Fibroblast of lung (primary cell): ENCODE data around the gene TP53BP2. TPM values are rescaled to one million over a fixed set of nuclear protein-coding genes. Genes with fewer than 3 reads are reported as not detected.

ENCODE experiments used
- DNase-seq, 2 donors: peaks; one replicate each; pipeline versions ENCODE4 v3.0.0 to v3.0.0-alpha.2; 2010; ENCODE audit warnings: low read depth in 2 of 2
- H2AFZ ChIP-seq: 2 replicates; pipeline ENCODE4 v1.5.1; 2012; ENCODE audit warnings: low read length, control low read depth, inconsistent platforms
- H3K27ac ChIP-seq: 2 replicates; pipeline ENCODE4 v1.5.1; 2011; ENCODE audit warnings: low read length, control low read depth; ENCODE audit not compliant: insufficient read depth
- H3K27me3 ChIP-seq: 2 replicates; pipeline ENCODE4 v1.5.1; 2011; ENCODE audit warnings: mild to moderate bottlenecking, low read length; ENCODE audit not compliant: control insufficient read depth, insufficient read depth
- H3K36me3 ChIP-seq: 2 replicates; pipeline ENCODE4 v1.5.1; 2011; ENCODE audit warnings: low read length; ENCODE audit not compliant: control insufficient read depth, insufficient read depth
- H3K4me1 ChIP-seq: 2 replicates; pipeline ENCODE4 v1.5.1; 2011; ENCODE audit warnings: low read length; ENCODE audit not compliant: control insufficient read depth, insufficient read depth; ENCODE audit errors: extremely low read depth
- H3K4me2 ChIP-seq: 2 replicates; pipeline ENCODE4 v1.5.1; 2011; ENCODE audit warnings: low read length, control low read depth; ENCODE audit not compliant: insufficient read depth; ENCODE audit errors: extremely low read depth
- H3K4me3 ChIP-seq, 4 experiments: fragments of 200-600 bp in 1 of 4; sonication (generic) in 1 of 4; replicated peaks in 1 of 4; 2 replicates each; pipeline ENCODE4 v1.5.1; 2011 to 2016; ENCODE audit warnings: low read length in 4 of 4, low read depth in 3 of 4, mild to moderate bottlenecking in 3 of 4, control low read depth in 2 of 4, inconsistent platforms in 1 of 4, mixed read lengths in 1 of 4; ENCODE audit not compliant: insufficient read depth in 1 of 4; ENCODE audit errors: control extremely low read depth in 1 of 4
- H3K79me2 ChIP-seq: 2 replicates; pipeline ENCODE4 v1.5.1; 2012; ENCODE audit warnings: mild to moderate bottlenecking, low read length, inconsistent platforms; ENCODE audit not compliant: control insufficient read depth, insufficient read depth
- H3K9ac ChIP-seq: 2 replicates; pipeline ENCODE4 v1.5.1; 2011; ENCODE audit warnings: mild to moderate bottlenecking, low read length, control low read depth; ENCODE audit not compliant: insufficient read depth
- H3K9me3 ChIP-seq: 2 replicates; pipeline ENCODE4 v1.5.1; 2012; ENCODE audit warnings: low read depth, low read length; ENCODE audit not compliant: control insufficient read depth, insufficient read depth
- H4K20me1 ChIP-seq: 2 replicates; pipeline ENCODE4 v1.5.1; 2011; ENCODE audit warnings: low read length; ENCODE audit not compliant: control insufficient read depth, insufficient read depth; ENCODE audit errors: extremely low read depth
- EZH2 ChIP-seq: IDR thresholded peaks from 2 replicates; pipeline ENCODE4 v1.5.1; 2012; ENCODE audit warnings: low read length, control low read depth, mild to moderate bottlenecking; ENCODE audit errors: missing control alignments
- polyA plus RNA-seq, 2 donors: library from polyadenylated mRNA; depleted of rRNA in 1 of 2; stranded (reverse) in 1 of 2; unstranded in 1 of 2; fragments of >200 nt; gene quantifications; 2 replicates each; pipeline ENCODE4 v1.2.1, GENCODE V29; 2011 to 2012; ENCODE audit warnings: missing spikeins in 1 of 2
- total RNA-seq: library from RNA; depleted of rRNA; stranded (reverse); fragments of >200 nt; gene quantifications from 2 replicates; pipeline ENCODE4 v1.2.1, GENCODE V29; 2014
- TF ChIP-seq, protein P1 (sequence below), 2 donors: IDR thresholded peaks in 1 of 2; conservative IDR thresholded peaks in 1 of 2; 1 replicate in 1 of 2; 2 replicates in 1 of 2; pipeline ENCODE4 v1.5.1; 2011 to 2012; ENCODE audit warnings: low read length in 2 of 2, control low read depth in 1 of 2, inconsistent platforms in 1 of 2, low read depth in 1 of 2, mild to moderate bottlenecking in 1 of 2

The TP53BP2 gene
- total and polyA plus RNA-seq, 2 donors (not counting 1 experiment from before 2014, with no cell fraction given), result 28.4 to 30.4 TPM

DNA sequence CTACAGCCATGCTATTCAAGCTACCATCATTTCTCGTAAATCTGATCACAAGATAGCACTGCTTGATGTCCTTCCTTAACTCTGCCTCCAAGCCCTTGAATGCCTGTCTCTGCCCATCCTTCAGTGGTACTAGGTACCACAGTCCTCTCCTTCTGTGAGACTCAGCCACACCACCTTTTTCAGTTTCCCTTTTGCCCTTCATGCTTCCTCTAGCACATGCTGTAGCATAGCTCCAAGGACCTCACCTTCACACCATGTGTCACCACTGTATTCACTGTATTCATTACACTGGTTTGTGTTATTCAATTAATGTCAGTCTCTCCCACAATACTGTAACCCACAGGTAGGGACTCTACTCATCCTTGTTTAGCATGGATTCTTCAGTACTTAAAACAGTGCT is 8.0 kb upstream of the TP53BP2 start:
- H3K9ac ChIP-seq, result no peak overlapping the region
- H3K4me3 ChIP-seq, result no peak overlapping the region
- no peak overlapping the region for H3K27ac ChIP-seq
- H3K4me1 ChIP-seq, result no peaks in the 10 kb centered on the region
- H3K4me2 ChIP-seq, result no peak overlapping the region
- TF ChIP-seq, protein P1, sequence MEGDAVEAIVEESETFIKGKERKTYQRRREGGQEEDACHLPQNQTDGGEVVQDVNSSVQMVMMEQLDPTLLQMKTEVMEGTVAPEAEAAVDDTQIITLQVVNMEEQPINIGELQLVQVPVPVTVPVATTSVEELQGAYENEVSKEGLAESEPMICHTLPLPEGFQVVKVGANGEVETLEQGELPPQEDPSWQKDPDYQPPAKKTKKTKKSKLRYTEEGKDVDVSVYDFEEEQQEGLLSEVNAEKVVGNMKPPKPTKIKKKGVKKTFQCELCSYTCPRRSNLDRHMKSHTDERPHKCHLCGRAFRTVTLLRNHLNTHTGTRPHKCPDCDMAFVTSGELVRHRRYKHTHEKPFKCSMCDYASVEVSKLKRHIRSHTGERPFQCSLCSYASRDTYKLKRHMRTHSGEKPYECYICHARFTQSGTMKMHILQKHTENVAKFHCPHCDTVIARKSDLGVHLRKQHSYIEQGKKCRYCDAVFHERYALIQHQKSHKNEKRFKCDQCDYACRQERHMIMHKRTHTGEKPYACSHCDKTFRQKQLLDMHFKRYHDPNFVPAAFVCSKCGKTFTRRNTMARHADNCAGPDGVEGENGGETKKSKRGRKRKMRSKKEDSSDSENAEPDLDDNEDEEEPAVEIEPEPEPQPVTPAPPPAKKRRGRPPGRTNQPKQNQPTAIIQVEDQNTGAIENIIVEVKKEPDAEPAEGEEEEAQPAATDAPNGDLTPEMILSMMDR (conservative IDR thresholded peaks at IDR 0.05 in 1 of 2, IDR thresholded peaks at IDR 0.05 in 1 of 2; ENCODE audit: low read depth in 1 of 2, low read length in 2 of 2), result no peak
- no peaks in the 10 kb centered on the region for H3K27me3 ChIP-seq
- DNase-seq, result no peak
- H3K9me3 ChIP-seq, result no peaks in the 10 kb centered on the region
- no peaks in the 10 kb centered on the region for H3K79me2 ChIP-seq
- H4K20me1 ChIP-seq, result no peaks in the 10 kb centered on the region
- H3K36me3 ChIP-seq, result no peaks in the 10 kb centered on the region
- H2AFZ ChIP-seq, result no peak overlapping the region

DNA sequence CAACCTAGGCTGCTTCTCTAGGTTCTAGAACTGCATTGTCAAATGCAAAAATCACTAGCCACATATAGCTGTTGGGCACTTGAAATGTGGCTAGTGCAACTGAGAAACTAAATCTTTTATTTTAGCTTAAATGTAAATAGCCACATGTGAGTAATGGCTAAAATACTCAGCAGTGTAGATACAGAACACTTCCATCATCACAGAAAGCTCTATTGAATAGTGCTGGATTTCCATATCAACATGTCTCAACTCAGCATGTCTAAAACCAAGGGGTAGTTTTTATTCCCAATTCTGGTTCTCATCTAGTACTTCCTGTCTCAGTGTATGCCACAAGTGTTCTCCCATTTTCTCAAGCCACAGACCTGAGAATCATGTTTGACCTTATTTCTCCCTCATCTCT is 7.5 kb upstream of the TP53BP2 start:
- Histone ChIP-seq H3K79me2 (no peaks in the 10 kb centered on the region), H3K4me3 (no peak overlapping the region), H3K9me3 (no peaks in the 10 kb centered on the region), H2AFZ (no peak overlapping the region), H3K9ac (no peak overlapping the region), H4K20me1 (no peaks in the 10 kb centered on the region), H3K27me3 (no peaks in the 10 kb centered on the region), H3K27ac (no peak overlapping the region), H3K4me1 (no peaks in the 10 kb centered on the region), H3K4me2 (no peak overlapping the region), H3K36me3 (no peaks in the 10 kb centered on the region)
- TF ChIP-seq EZH2, result no peak
- DNase-seq, result no peak

DNA sequence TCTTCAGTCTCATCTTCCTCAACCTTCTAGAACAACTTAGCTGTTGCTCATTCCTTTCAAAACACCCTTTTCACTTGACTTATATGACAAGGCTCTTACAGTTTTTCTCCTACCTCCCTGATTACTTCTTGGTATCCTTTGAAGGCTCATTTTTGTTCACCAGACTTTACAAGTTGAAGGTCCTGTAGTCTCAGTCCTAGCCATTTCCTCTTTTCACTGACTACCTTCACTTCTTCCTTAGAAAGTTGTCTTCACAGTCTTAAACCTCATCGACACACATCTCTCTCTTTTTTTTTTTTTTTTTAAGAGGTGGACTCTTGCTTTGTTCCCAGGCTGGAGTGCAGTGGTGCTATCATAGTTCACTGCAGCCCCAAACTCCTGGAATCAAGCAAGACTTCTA is 6.6 kb upstream of the TP53BP2 start:
- no peak overlapping the region for H2AFZ ChIP-seq

More for the DNA sequence above, 6.6 kb upstream of the TP53BP2 start:
- H3K4me3 ChIP-seq, result no peak overlapping the region
- H3K4me2 ChIP-seq, result no peak overlapping the region
- no peak for TF ChIP-seq EZH2
- TF ChIP-seq, protein P1 (conservative IDR thresholded peaks at IDR 0.05 in 1 of 2, IDR thresholded peaks at IDR 0.05 in 1 of 2; ENCODE audit: low read depth in 1 of 2, low read length in 2 of 2), result no peak
- H3K27ac ChIP-seq, result no peak overlapping the region
- no peaks in the 10 kb centered on the region for H4K20me1 ChIP-seq
- no peaks in the 10 kb centered on the region for H3K27me3 ChIP-seq
- no peak overlapping the region for H3K9ac ChIP-seq
- no peaks in the 10 kb centered on the region for H3K4me1 ChIP-seq
- no peaks in the 10 kb centered on the region for H3K79me2 ChIP-seq
- no peak for DNase-seq
- H3K9me3 ChIP-seq, result no peaks in the 10 kb centered on the region
- H3K36me3 ChIP-seq, result no peaks in the 10 kb centered on the region
